Measurements from ENCODE around the gene TSPAN31.

TSPAN31 gene

GRCh38 chr12:57730336-57731067, 14.3 kb upstream of the TSPAN31 start:
- no peak for ATAC-seq (ENCODE audit: insufficient read depth, low read depth)
- no peak overlapping the region for H2AFZ ChIP-seq (ENCODE audit: low read depth, low read length)
- peaks cover 83% of the 10 kb centered on the region for H3K36me3 ChIP-seq (ENCODE audit: insufficient read depth, low read length)
- H3K27me3 ChIP-seq (ENCODE audit: insufficient read depth, low read length, poor library complexity) = no peaks in the 10 kb centered on the region
- no peaks in the 10 kb centered on the region for H3K79me2 ChIP-seq (ENCODE audit: insufficient read depth, low read length)
- no peaks in the 10 kb centered on the region; the same call in 1 of the 2 replicates for H4K20me1 ChIP-seq (ENCODE audit: insufficient read depth, low read length)
- no peak overlapping the region for H3K27ac ChIP-seq (ENCODE audit: low read length)
- no peak overlapping the region for H3K4me2 ChIP-seq (ENCODE audit: insufficient read depth, low read length)
- no peak overlapping the region for H3K9ac ChIP-seq (ENCODE audit: low read depth, low read length)
- no peaks in the 10 kb centered on the region for H3K4me1 ChIP-seq (ENCODE audit: insufficient read depth, low read length)
- TF ChIP-seq CTCF (IDR thresholded peaks at IDR 0.05; ENCODE audit: borderline replicate concordance, extremely low read depth, low read length, poor library complexity, severe bottlenecking) (no peak), EZH2 (IDR thresholded peaks at IDR 0.05; ENCODE audit: borderline replicate concordance, low read depth, low read length, severe bottlenecking) (no peak)
- no peaks in the 10 kb centered on the region for H3K9me3 ChIP-seq (ENCODE audit: insufficient read depth, low read length, severe bottlenecking)
- no peak for DNase-seq
- no peak overlapping the region for H3K4me3 ChIP-seq (ENCODE audit: low read depth in 1 of 2, low read length in 2 of 2)

GRCh38 chr12:57731411-57732080, 13.3 kb upstream of the TSPAN31 start:
- no peak overlapping the region for H3K27ac ChIP-seq (ENCODE audit: low read length)
- no peak overlapping the region for H3K4me2 ChIP-seq (ENCODE audit: insufficient read depth, low read length)
- no peak overlapping the region for H3K9ac ChIP-seq (ENCODE audit: low read depth, low read length)
- peaks cover 77% of the 10 kb centered on the region for H3K36me3 ChIP-seq (ENCODE audit: insufficient read depth, low read length)
- H2AFZ ChIP-seq (ENCODE audit: low read depth, low read length) = no peak overlapping the region
- H3K4me1 ChIP-seq (ENCODE audit: insufficient read depth, low read length) = no peaks in the 10 kb centered on the region
- no peaks in the 10 kb centered on the region for H3K27me3 ChIP-seq (ENCODE audit: insufficient read depth, low read length, poor library complexity)
- 0 out of 2 replicates have a peak, but pooled peaks cover 2% of the 10 kb centered on the region for H3K79me2 ChIP-seq (ENCODE audit: insufficient read depth, low read length)
- DNase-seq (no peak), ATAC-seq (ENCODE audit: insufficient read depth, low read depth) (no peak)
- no peak overlapping the region for H3K4me3 ChIP-seq (ENCODE audit: low read depth in 1 of 2, low read length in 2 of 2)
- peaks cover 2% of the 10 kb centered on the region; the same call in 1 of the 2 replicates for H4K20me1 ChIP-seq (ENCODE audit: insufficient read depth, low read length)
- H3K9me3 ChIP-seq (ENCODE audit: insufficient read depth, low read length, severe bottlenecking) = no peaks in the 10 kb centered on the region
- no peak for TF ChIP-seq CTCF (IDR thresholded peaks at IDR 0.05; ENCODE audit: borderline replicate concordance, extremely low read depth, low read length, poor library complexity, severe bottlenecking)
- no peak for TF ChIP-seq EZH2 (IDR thresholded peaks at IDR 0.05; ENCODE audit: borderline replicate concordance, low read depth, low read length, severe bottlenecking)

- Histone ChIP-seq H3K79me2 (ENCODE audit: insufficient read depth, low read length) (0 out of 2 replicates have a peak, but pooled peaks cover 2% of the 10 kb centered on the region), H3K9ac (ENCODE audit: low read depth, low read length) (no peak overlapping the region), H3K27me3 (ENCODE audit: insufficient read depth, low read length, poor library complexity) (no peaks in the 10 kb centered on the region), H3K4me3 (ENCODE audit: low read depth in 1 of 2, low read length in 2 of 2) (no peak overlapping the region), H3K4me2 (ENCODE audit: insufficient read depth, low read length) (no peak overlapping the region), H3K27ac (ENCODE audit: low read length) (no peak overlapping the region), H4K20me1 (ENCODE audit: insufficient read depth, low read length) (peaks cover 4% of the 10 kb centered on the region; the same call in 1 of the 2 replicates), H3K9me3 (ENCODE audit: insufficient read depth, low read length, severe bottlenecking) (no peaks in the 10 kb centered on the region), H3K4me1 (ENCODE audit: insufficient read depth, low read length) (no peaks in the 10 kb centered on the region), H3K36me3 (ENCODE audit: insufficient read depth, low read length) (peaks cover 72% of the 10 kb centered on the region), H2AFZ (ENCODE audit: low read depth, low read length) (no peak overlapping the region)
- no peak for ATAC-seq (ENCODE audit: insufficient read depth, low read depth)
- DNase-seq = no peak
- no peak for TF ChIP-seq CTCF (IDR thresholded peaks at IDR 0.05; ENCODE audit: borderline replicate concordance, extremely low read depth, low read length, poor library complexity, severe bottlenecking)
- no peak for TF ChIP-seq EZH2 (IDR thresholded peaks at IDR 0.05; ENCODE audit: borderline replicate concordance, low read depth, low read length, severe bottlenecking)
Measured at GRCh38 chr12:57732270-57732669, 12.6 kb upstream of the TSPAN31 start.

Data from DND-41 (cell line).